NCI-H2227 (cell line): ENCODE data around the gene TMEM259.
A peak's percentile ranks its signal among the peaks of the same experiment; 100 is the strongest.

Experiments used
- DNase-seq: peaks from one replicate; lab custom pipeline; 2025; ENCODE audit not compliant: unreplicated experiment; lab: John Stamatoyannopoulos, UW

TMEM259 gene

GRCh38 chr19:1055886-1056620 lies 35.1 kb upstream of the TMEM259 start:
- DNase-seq, result no peak

- DNase-seq, result no peak
Observed at GRCh38 chr19:1055028-1055425, 34.1 kb upstream of the TMEM259 start.

GRCh38 chr19:1054102-1055027 lies 33.4 kb upstream of the TMEM259 start:
- no peak for DNase-seq

- no peak for DNase-seq
Observed at GRCh38 chr19:1053176-1054101, 32.5 kb upstream of the TMEM259 start.

- no peak for DNase-seq
Observed at GRCh38 chr19:1052349-1052975, 31.5 kb upstream of the TMEM259 start.

- no peak for DNase-seq
Observed at GRCh38 chr19:1051791-1052190, 30.9 kb upstream of the TMEM259 start.

- no peak for DNase-seq
Observed at GRCh38 chr19:1050989-1051788, 30.3 kb upstream of the TMEM259 start.

- DNase-seq, result no peak
Observed at GRCh38 chr19:1049800-1050199, 28.9 kb upstream of the TMEM259 start.

- no peak for DNase-seq
Observed at GRCh38 chr19:1049106-1049505, 28.2 kb upstream of the TMEM259 start.

- no peak for DNase-seq
Observed at GRCh38 chr19:1047696-1048147, 26.8 kb upstream of the TMEM259 start.

- no peak for DNase-seq
Observed at GRCh38 chr19:1046836-1047695, 26.1 kb upstream of the TMEM259 start.

GRCh38 chr19:1046117-1046626 lies 25.2 kb upstream of the TMEM259 start:
- no peak for DNase-seq

GRCh38 chr19:1045247-1045603 lies 24.3 kb upstream of the TMEM259 start:
- DNase-seq, result peak; percentile 21

GRCh38 chr19:1042689-1043511 lies 22.0 kb upstream of the TMEM259 start:
- DNase-seq, result no peak

- peak; percentile 23 for DNase-seq
Observed at GRCh38 chr19:1041835-1042685, 21.1 kb upstream of the TMEM259 start.

GRCh38 chr19:1041272-1041834 lies 20.4 kb upstream of the TMEM259 start:
- no peak for DNase-seq
